Measurements from ENCODE around the gene PJA2.

- TF ChIP-seq CTCF (IDR thresholded peaks at IDR 0.05) (no peak), ZFX (IDR thresholded peaks at IDR 0.05; ENCODE audit: borderline replicate concordance) (no peak)
These were observed 101.8 kb downstream of the PJA2 start for GRCh38 chr5:109307951-109308350.
